ENCODE data around the gene GABRR2. TPM values are rescaled to one million over a fixed set of nuclear protein-coding genes. Genes with fewer than 3 reads are reported as not detected.

GABRR2 gene
- total and polyA plus RNA-seq, 4 donors, result 0.10 to 1.7 (median 0.35) TPM

- no peak for TF ChIP-seq REST (IDR thresholded peaks at IDR 0.05)
Measured at GRCh38 chr6:89289710-89290109, 25.4 kb downstream of the GABRR2 start (continued).

GRCh38 chr6:89287351-89288028 is 27.6 kb downstream of the GABRR2 start:
- DNase-seq (ENCODE audit: low spot score), result no peak
- Histone ChIP-seq H3K27ac (ENCODE audit: low read depth in 1 of 2, low read length in 2 of 2) (no peak overlapping the region), H3K4me1 (ENCODE audit: control insufficient read depth in 4 of 4, insufficient read depth in 4 of 4, low read length in 3 of 4) (no peaks in the 10 kb centered on the region), H3K9ac (ENCODE audit: low read depth in 1 of 2, low read length in 2 of 2) (no peak overlapping the region), H3K27me3 (ENCODE audit: control insufficient read depth in 4 of 4, insufficient read depth in 4 of 4, low read length in 3 of 4) (no peaks in the 10 kb centered on the region), H3K4me3 (ENCODE audit: low read depth in 1 of 3, low read length in 3 of 3) (no peak overlapping the region), H3K9me3 (ENCODE audit: control insufficient read depth in 4 of 4, low read length in 3 of 4) (no peaks in the 10 kb centered on the region), H3K36me3 (ENCODE audit: control insufficient read depth in 4 of 4, insufficient read depth in 3 of 4, low read depth in 1 of 4, low read length in 3 of 4) (no peaks in the 10 kb centered on the region)
- no peak for TF ChIP-seq EGR1 (IDR thresholded peaks at IDR 0.05; ENCODE audit: low read depth in 2 of 2)
- TF ChIP-seq SP1 (IDR thresholded peaks at IDR 0.05), result no peak
- no peak for TF ChIP-seq FOXA2 (IDR thresholded peaks at IDR 0.05)
- TF ChIP-seq ATF3 (IDR thresholded peaks at IDR 0.05), result no peak
- TF ChIP-seq HNF4A (conservative IDR thresholded peaks at IDR 0.05), result no peak
- TF ChIP-seq RAD21 (IDR thresholded peaks at IDR 0.05), result no peak
- TF ChIP-seq JUND (IDR thresholded peaks at IDR 0.05), result no peak
- TF ChIP-seq TAF1 (conservative IDR thresholded peaks at IDR 0.05), result no peak
- no peak for TF ChIP-seq RXRA (IDR thresholded peaks at IDR 0.05)
- TF ChIP-seq CTCF (IDR thresholded peaks at IDR 0.05; ENCODE audit: low read depth, low read length, missing input control), result no peak
- TF ChIP-seq REST (IDR thresholded peaks at IDR 0.05), result no peak
- TF ChIP-seq YY1 (IDR thresholded peaks at IDR 0.05), result no peak
- TF ChIP-seq FOXA1 (IDR thresholded peaks at IDR 0.05), result no peak
- no peak for TF ChIP-seq MAX (IDR thresholded peaks at IDR 0.05)
- no peak for TF ChIP-seq HNF4G (IDR thresholded peaks at IDR 0.05)
- 93% methylated on average over 9 of the region's 9 CpGs for WGBS
